ENCODE data around the gene HACD2. TPM values are rescaled to one million over a fixed set of nuclear protein-coding genes. Genes with fewer than 3 reads are reported as not detected.

HACD2 gene
- total RNA-seq, 1 experiment from 2014 or later = 97.7 TPM

DNA sequence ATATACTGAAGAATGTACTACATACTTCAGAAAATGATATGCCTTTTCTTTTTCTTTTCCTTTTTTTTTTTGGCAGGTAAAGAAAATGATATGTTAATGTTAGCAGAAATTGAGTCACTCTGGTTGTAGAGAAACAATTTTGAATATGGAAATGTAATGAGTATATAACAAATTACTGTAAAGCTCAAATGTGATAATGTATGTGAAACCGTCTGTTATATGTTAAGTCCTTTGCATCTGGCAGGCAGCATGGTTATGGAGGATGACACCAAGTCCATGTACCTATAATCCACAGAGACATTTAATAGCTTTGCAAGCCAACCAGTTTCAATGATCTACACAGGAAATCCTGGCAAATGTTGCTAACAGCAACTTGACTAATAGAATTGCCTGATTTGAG, 58.4 kb downstream of the HACD2 start:
- no peak for DNase-seq (ENCODE audit: unreplicated experiment)
- Mint-ChIP-seq H3K27ac (ENCODE audit: low read depth, unreplicated experiment) (no peak overlapping the region), H3K27me3 (ENCODE audit: insufficient read depth, unreplicated experiment) (no peaks in the 10 kb centered on the region), H3K9me3 (ENCODE audit: unreplicated experiment) (no peaks in the 10 kb centered on the region), H3K36me3 (ENCODE audit: insufficient read depth, unreplicated experiment) (peaks cover 76% of the 10 kb centered on the region), H3K4me1 (ENCODE audit: insufficient read depth, unreplicated experiment) (peaks cover 4% of the 10 kb centered on the region), H3K4me3 (ENCODE audit: unreplicated experiment) (no peak overlapping the region)
- CTCF ChIA-PET = interaction anchor here (1.1 kb wide), 1 partner anchor 11 kb away, joined by 5 read pairs; no protein-coding TSS in a partner anchor
- no TSS peak for BruUV-seq (replicated peaks)
- TF ChIP-seq, protein P1, sequence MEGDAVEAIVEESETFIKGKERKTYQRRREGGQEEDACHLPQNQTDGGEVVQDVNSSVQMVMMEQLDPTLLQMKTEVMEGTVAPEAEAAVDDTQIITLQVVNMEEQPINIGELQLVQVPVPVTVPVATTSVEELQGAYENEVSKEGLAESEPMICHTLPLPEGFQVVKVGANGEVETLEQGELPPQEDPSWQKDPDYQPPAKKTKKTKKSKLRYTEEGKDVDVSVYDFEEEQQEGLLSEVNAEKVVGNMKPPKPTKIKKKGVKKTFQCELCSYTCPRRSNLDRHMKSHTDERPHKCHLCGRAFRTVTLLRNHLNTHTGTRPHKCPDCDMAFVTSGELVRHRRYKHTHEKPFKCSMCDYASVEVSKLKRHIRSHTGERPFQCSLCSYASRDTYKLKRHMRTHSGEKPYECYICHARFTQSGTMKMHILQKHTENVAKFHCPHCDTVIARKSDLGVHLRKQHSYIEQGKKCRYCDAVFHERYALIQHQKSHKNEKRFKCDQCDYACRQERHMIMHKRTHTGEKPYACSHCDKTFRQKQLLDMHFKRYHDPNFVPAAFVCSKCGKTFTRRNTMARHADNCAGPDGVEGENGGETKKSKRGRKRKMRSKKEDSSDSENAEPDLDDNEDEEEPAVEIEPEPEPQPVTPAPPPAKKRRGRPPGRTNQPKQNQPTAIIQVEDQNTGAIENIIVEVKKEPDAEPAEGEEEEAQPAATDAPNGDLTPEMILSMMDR (IDR thresholded peaks at IDR 0.05; ENCODE audit: unreplicated experiment) = no peak
- POLR2A ChIA-PET = interaction anchor here (1.2 kb wide), 1 partner anchor 13 kb away, joined by 4 read pairs; no protein-coding TSS in a partner anchor
- intact Hi-C loops (cut with micrococcal nuclease) = no loop called here

DNA sequence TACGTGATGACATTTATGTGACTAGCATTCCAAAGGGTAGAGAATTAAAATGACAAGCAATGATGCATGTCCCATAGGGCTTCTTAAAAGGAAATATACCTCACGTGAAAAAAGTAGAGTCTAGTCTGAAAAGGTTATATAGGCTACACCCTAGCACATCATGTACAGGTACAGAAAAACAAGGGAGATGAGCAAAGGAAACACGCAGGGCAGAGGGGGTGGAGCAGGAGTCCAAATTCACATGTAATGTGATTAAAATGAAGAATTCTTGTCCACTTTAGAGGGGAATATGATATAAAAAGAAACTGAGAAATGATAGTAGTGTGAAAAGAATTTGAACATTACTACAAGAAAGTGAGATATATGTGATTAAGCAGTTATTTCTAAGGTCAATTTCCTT, 59.4 kb downstream of the HACD2 start:
- Mint-ChIP-seq H3K4me3 (ENCODE audit: unreplicated experiment) (no peak overlapping the region), H3K27ac (ENCODE audit: low read depth, unreplicated experiment) (no peak overlapping the region), H3K27me3 (ENCODE audit: insufficient read depth, unreplicated experiment) (no peaks in the 10 kb centered on the region), H3K36me3 (ENCODE audit: insufficient read depth, unreplicated experiment) (peaks cover 86% of the 10 kb centered on the region), H3K4me1 (ENCODE audit: insufficient read depth, unreplicated experiment) (peaks cover 12% of the 10 kb centered on the region), H3K9me3 (ENCODE audit: unreplicated experiment) (no peaks in the 10 kb centered on the region)
- BruUV-seq (replicated peaks) = no TSS peak
- intact Hi-C loops (cut with micrococcal nuclease) = no loop called here
- TF ChIP-seq, protein P1 (IDR thresholded peaks at IDR 0.05; ENCODE audit: unreplicated experiment) = no peak
- DNase-seq (ENCODE audit: unreplicated experiment) = no peak
- ChIA-PET CTCF (no interaction called here), POLR2A (no interaction called here)

DNA sequence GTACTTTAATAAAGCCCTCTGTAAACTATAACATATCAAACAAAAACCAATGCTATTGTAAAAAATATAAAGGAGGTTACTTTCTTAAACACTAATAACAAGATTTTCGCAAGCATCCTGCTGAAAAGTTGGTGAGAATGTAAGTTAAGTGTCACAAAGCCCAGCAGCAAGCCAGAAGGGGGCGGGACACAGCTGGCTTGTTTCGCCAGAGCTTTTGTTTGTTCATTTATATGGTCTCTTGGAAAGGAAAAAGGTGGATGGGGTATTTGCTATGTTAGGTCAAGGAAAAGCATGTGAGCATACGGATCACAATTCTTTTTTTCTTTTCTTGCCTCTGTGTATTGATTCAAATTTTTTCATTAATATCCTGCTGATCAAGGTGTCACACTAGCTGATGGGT, 59.9 kb downstream of the HACD2 start:
- POLR2A ChIA-PET = no interaction called here
- no TSS peak for BruUV-seq (replicated peaks)
- CTCF ChIA-PET = no interaction called here
- Mint-ChIP-seq H3K27me3 (ENCODE audit: insufficient read depth, unreplicated experiment) (no peaks in the 10 kb centered on the region), H3K27ac (ENCODE audit: low read depth, unreplicated experiment) (no peak overlapping the region), H3K4me1 (ENCODE audit: insufficient read depth, unreplicated experiment) (peaks cover 12% of the 10 kb centered on the region), H3K4me3 (ENCODE audit: unreplicated experiment) (no peak overlapping the region), H3K9me3 (ENCODE audit: unreplicated experiment) (no peaks in the 10 kb centered on the region), H3K36me3 (ENCODE audit: insufficient read depth, unreplicated experiment) (peaks cover 90% of the 10 kb centered on the region)
- TF ChIP-seq, protein P1 (IDR thresholded peaks at IDR 0.05; ENCODE audit: unreplicated experiment) = no peak
- DNase-seq (ENCODE audit: unreplicated experiment) = no peak
- intact Hi-C loops (cut with micrococcal nuclease) = no loop called here

DNA sequence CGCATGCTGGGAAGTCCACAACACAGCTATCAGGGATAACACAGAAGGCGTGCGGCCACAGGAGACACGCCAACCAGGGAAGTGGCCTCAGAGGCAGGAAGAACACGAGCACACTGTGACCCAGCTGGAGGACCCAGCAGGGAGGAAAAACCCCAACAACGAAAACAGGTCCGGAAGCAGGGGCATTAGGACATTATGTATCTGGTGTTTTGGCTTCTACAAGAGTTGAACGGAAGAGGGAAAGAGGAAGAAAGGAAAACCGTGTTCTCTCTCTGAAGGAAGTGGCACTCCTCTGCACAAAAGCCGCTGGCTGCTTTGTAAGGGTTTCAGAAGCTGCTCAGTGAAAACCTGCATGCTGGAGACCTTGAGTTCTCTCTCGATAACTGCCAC, 61.8 kb downstream of the HACD2 start:
- Mint-ChIP-seq H3K4me3 (ENCODE audit: unreplicated experiment) (no peak overlapping the region), H3K27ac (ENCODE audit: low read depth, unreplicated experiment) (no peak overlapping the region), H3K36me3 (ENCODE audit: insufficient read depth, unreplicated experiment) (peaks cover 89% of the 10 kb centered on the region), H3K4me1 (ENCODE audit: insufficient read depth, unreplicated experiment) (peaks cover 12% of the 10 kb centered on the region), H3K9me3 (ENCODE audit: unreplicated experiment) (no peaks in the 10 kb centered on the region), H3K27me3 (ENCODE audit: insufficient read depth, unreplicated experiment) (no peaks in the 10 kb centered on the region)
- POLR2A ChIA-PET = interaction anchor here (0.9 to 1.7 kb wide), 3 partner anchors 18 to 62 kb away, joined by 3 to 4 read pairs (median 4); partner anchors contain the start of gene HACD2
- BruUV-seq (replicated peaks) = no TSS peak
- TF ChIP-seq, protein P1 (IDR thresholded peaks at IDR 0.05; ENCODE audit: unreplicated experiment) = no peak
- CTCF ChIA-PET = interaction anchor here (0.8 to 1.7 kb wide), 3 partner anchors 10 to 37 kb away, joined by 3 to 17 read pairs (median 3); no protein-coding TSS in a partner anchor
- intact Hi-C loops (cut with micrococcal nuclease) = no loop called here
- no peak for DNase-seq (ENCODE audit: unreplicated experiment)

Measured in MCF 10A (cell line).